RWPE1 (cell line): ENCODE data around the gene MYO18B.

Experiments
- CTCF ChIA-PET: fragments of 350-600 bp; sonication (Branson Sonifier 250); formaldehyde crosslinking; extraction: SDS; loops from one replicate; lab custom pipeline; 2021; lab: Yijun Ruan, JAX
- POLR2A ChIA-PET: fragments of 400-600 bp; formaldehyde crosslinking; extraction: SDS; loops from one replicate; lab custom pipeline; 2020; ENCODE audit warnings: antibody characterized with exemption; ENCODE audit not compliant: low non-redundant PET; lab: Yijun Ruan, JAX
- DNase-seq: peaks from one replicate; pipeline ENCODE4 v3.0.0; 2012; ENCODE audit warnings: low spot score
- H3K27ac ChIP-seq: fragments of 450-650 bp; 2 replicates; pipeline ENCODE4 v1.5.1; 2017
- TF ChIP-seq, protein P1 (sequence below): fragments of 450-650 bp; conservative IDR thresholded peaks from 2 replicates; pipeline ENCODE4 v1.5.1; 2017; ENCODE audit warnings: low read depth, mild to moderate bottlenecking

MYO18B gene

DNA sequence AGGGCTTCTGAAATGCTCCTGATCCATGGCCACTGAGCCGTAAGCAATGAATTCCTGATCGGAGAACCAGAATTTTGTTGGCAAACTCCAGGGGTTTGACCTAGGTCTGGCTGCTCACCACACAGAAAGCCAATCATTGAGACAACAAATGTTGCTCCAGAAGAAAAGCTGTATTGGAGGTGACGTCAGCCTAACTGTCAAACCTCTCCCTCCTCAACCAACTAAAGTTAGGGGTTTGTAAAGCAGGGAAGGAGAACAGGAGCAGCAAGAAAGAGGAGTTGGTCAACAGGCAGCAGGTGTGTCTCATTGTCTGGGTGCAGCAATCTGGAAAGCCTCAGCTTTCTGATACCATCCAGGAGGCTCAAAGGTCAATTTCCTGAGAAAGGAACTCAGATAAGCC, 293.5 kb downstream of the MYO18B start:
- no peak overlapping the region for H3K27ac ChIP-seq
- TF ChIP-seq, protein P1, sequence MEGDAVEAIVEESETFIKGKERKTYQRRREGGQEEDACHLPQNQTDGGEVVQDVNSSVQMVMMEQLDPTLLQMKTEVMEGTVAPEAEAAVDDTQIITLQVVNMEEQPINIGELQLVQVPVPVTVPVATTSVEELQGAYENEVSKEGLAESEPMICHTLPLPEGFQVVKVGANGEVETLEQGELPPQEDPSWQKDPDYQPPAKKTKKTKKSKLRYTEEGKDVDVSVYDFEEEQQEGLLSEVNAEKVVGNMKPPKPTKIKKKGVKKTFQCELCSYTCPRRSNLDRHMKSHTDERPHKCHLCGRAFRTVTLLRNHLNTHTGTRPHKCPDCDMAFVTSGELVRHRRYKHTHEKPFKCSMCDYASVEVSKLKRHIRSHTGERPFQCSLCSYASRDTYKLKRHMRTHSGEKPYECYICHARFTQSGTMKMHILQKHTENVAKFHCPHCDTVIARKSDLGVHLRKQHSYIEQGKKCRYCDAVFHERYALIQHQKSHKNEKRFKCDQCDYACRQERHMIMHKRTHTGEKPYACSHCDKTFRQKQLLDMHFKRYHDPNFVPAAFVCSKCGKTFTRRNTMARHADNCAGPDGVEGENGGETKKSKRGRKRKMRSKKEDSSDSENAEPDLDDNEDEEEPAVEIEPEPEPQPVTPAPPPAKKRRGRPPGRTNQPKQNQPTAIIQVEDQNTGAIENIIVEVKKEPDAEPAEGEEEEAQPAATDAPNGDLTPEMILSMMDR = no peak
- no peak for DNase-seq
- CTCF ChIA-PET = no interaction called here
- POLR2A ChIA-PET = no interaction called here

DNA sequence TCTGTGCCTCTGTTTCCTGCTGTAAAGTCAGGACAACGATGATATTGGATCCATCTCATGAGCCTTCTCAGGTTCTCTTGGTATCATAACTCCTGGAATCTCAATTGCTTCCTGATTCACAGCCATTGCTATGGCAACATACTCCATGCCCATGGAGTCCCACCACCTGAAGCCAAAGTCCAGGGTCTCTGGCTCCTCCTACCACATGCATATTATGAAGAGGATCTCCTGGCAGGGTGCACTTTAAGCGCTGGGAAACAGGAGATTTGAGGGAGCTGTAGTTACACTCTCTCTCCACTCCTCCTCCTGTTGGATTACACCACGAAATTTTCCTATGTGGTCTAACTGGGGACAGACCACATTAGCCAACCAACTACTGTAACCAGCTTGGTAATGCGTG, 296.4 kb downstream of the MYO18B start:
- H3K27ac ChIP-seq = no peak overlapping the region
- DNase-seq = no peak
- ChIA-PET CTCF (no interaction called here), POLR2A (no interaction called here)
- TF ChIP-seq, protein P1 = no peak

DNA sequence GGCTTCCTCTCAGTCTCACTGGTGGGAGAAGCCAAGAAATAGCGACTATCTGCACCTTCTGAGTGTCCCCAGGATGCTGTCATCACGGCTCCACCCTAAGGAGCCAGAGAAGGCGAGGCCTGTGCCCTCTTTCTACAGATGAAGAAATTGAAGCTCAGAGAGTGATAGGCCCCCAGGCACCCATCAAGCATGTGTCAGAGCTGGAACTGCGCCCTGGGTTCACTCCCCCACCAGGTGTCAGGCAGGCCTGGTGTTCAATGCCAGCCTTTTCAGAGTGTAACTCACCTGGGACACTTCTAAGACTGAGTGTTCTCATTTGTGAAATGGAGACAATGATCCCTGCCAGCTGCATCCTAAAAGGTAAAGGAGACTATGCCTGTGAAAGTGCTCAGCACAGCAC, 299.9 kb downstream of the MYO18B start:
- ChIA-PET CTCF (no interaction called here), POLR2A (no interaction called here)
- no peak for DNase-seq
- TF ChIP-seq, protein P1 = no peak
- H3K27ac ChIP-seq = no peak overlapping the region

DNA sequence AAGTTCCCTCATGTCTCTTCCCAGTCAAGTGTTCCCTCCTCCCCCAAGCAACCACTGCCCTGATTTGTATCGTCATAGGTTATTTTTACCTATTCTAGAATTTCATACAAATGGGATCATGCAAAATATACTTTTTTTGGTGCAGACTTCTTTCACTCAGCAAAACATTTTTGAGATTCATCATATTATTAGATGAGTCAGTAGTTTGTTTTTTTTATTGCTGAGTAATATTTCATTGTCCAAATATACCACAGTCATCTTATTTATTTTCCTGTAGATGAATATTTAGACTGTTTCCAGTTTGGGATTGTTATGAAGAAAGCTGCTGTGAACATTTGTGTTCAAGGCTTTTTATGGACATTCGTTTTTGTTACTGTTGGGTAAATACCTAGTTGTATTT, 301.0 kb downstream of the MYO18B start:
- TF ChIP-seq, protein P1 = no peak
- no peak for DNase-seq
- POLR2A ChIA-PET = no interaction called here
- no peak overlapping the region for H3K27ac ChIP-seq
- CTCF ChIA-PET = interaction anchor here (0.7 kb wide), 1 partner anchor 103 kb away, joined by 7 read pairs; no protein-coding TSS in a partner anchor

DNA sequence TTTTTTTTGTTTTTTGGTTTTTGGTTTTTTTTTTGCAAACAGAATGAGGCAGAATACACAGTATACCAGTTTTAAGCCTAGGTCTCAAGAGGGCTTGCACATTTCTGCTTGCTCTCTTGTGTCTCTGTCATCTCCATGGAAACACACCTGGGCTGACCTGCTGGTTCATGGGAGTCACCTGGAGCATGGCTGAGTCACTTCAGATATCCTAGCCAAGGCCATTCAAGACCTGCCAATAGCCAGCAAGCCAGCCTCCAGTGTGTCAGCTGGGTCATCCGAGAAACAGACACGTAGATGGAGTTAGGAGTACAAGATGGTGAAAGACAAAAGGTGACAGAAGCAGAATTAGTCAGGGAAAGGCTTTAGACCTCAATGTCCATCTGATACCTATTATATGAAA, 303.1 kb downstream of the MYO18B start:
- DNase-seq = no peak
- TF ChIP-seq, protein P1 = no peak
- CTCF ChIA-PET = no interaction called here
- H3K27ac ChIP-seq = no peak overlapping the region
- POLR2A ChIA-PET = no interaction called here

DNA sequence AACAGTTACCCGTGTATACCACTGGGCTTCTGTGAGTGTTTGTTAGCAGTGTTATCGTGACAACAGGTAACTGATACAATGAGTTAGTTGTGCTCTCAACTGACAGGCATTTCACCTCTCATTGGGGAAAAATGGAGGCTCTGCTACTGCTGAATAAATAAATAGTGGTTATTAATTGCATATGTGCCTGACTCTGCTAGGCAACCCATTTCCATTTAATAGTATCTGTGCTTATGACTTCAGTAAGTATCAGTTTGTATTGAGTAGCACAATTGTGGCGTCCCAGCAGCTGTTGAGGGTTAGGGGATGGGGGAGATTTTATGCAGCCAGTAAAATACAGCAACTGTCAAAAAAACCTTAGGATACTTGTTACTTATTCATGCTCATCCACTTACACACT, 303.9 kb downstream of the MYO18B start:
- ChIA-PET POLR2A (no interaction called here), CTCF (no interaction called here)
- DNase-seq = no peak
- TF ChIP-seq, protein P1 = no peak
- H3K27ac ChIP-seq = no peak overlapping the region

DNA sequence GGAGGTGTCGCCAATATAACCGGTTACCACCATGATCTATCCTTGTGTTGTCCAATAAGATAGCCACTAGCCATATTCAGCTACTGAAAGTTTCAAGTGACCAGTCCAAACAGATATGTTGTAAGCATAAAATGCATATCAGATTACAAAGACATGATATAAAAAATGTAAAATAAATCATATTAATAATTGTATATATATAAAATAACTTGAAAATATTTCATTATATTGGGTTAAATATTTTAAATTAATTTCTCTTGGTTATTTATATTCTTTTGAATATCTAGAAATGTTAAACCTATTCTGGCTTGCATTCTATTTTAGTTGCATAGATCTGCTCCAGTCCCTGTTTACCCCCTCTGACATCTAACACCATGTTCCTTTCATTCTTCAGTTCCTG, 305.5 kb downstream of the MYO18B start:
- TF ChIP-seq, protein P1 = no peak
- H3K27ac ChIP-seq = no peak overlapping the region
- ChIA-PET POLR2A (no interaction called here), CTCF (no interaction called here)
- DNase-seq = no peak
